Measurements from ENCODE around the gene C1QTNF5.

The C1QTNF5 gene

DNA sequence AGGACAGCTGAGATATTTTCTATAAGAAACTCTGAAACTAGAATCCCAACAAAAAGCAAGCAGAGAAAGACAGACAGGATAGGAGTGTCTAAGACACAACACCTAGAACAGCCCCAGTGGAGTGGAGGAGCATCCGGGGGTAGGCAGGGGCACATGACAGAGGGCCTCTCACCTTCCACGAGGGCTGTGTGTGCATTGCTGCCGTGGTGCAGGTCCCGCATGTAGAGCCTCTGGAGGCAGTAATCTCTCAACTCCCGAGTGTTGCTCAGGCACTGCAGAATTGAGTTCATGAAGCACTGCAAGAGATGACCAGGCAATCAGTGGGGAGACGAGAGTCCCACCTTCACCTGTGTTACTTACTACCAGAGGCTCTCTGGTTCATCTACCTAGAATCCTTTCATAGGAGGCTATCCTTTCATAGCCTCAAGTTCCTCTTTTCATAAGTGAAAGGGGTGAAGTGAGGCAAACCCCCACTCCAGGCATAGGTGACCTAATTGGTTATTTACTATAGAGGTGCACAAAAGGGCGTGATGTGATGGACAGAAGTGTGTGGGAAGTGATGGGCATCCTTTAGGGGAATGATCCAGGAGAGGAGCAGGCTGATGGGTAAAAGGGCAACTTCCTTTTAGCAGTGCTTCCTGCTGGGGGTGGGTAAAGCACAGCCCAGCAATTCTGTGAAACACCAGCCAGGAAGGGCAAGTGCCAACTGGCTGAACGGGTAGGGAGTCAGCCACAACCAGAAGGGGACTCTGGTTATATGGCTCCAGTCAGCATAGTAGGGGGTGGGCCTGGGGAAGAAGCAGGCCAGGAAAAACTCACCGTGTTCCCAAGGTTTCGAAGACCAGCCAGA, 18.9 kb upstream of the C1QTNF5 start:
- DNase-seq (ENCODE audit: low read depth in 2 of 2), result no peak

DNA sequence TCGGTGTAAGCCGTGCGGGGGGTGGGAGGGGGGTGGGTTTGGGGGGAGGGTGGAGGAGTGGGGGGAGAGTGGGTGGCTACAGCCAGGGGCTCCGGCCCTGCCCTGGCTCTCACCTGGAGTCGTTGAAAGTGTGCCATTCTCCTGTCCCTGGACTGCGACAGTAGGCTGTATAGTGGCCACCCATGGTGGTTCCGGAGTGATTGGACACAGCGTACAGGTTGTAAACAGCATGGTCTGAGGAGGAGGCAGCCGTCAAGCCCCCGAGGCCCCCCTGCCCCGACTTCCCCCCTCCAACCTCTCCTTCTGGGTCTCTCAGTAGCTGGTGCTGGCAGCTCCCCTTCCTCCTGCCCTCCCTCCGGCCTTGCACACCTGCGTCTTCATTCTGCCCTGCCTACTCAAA, 16.4 kb upstream of the C1QTNF5 start:
- DNase-seq (ENCODE audit: low read depth in 2 of 2), result no peak

DNA sequence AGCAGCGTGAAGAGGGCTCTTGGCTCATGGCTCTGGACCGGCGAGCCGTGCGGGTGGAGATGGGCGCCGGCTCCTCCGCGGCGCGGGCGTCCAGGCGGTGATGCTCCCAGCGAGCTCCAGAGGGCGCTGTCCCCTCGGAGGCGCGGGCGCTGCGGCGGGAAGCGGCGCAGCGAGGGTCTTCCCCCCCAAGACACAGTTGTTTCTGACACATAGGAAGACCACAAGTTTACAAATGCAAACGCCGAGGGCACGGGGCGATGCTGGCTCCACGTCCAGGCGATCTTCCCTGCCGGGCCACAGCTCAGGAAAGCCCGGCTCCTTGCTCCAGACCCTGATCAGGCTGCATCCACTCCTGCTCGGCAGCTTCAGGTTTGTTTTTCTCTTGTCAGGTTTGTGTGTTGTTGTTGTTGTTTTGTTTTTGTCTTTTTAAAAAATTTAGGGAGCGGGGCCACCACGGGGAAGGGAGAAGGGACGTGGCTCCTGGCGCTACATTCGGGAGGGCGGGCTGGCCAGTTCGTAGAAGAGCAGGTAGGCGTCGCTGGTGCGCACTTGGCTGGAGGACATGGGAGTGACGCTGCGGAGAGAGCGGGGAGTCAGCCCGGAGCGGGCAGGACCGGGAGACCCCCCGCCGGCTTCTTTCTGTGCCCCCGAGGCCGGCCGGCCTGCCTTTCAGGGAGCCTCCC, 15.8 kb upstream of the C1QTNF5 start:
- peak; percentile 29 to 52 for DNase-seq (ENCODE audit: low read depth in 2 of 2)

DNA sequence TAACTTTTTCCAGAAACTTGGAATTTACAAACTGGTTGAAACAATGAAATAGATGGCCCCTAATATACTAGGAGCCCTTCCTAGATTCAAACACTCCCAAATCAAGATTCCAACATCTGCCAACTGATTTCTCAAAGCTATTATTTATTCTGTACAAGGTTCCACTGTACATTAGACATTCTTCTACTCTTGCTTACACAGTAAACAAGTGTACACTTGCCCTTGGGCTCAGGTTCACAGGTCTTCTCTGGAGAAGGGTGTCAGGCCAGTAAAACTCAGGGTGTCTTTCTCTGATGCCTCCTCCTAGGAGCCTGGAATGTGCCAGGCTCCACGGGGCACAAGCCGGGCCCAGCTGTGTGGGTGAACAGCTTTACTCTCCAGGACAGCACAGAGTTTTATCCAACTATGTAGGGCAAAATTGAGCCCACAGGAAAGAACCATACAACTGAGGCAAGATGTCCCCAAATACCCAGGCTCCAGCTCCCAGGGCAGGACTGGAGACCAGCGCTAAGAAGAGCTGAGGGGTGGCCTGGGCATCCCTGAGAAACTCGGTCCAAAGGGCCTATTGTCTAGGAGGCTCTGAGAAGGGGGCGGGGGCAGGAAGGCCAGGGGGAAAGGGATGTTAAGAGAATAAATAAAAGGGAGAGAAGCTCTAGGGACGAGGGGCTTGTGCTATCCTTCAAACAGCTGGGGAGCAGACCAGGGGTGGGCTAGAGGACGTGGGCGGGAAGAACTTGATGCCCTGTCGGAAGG, 14.6 kb upstream of the C1QTNF5 start:
- DNase-seq (ENCODE audit: low read depth in 2 of 2), result no peak

DNA sequence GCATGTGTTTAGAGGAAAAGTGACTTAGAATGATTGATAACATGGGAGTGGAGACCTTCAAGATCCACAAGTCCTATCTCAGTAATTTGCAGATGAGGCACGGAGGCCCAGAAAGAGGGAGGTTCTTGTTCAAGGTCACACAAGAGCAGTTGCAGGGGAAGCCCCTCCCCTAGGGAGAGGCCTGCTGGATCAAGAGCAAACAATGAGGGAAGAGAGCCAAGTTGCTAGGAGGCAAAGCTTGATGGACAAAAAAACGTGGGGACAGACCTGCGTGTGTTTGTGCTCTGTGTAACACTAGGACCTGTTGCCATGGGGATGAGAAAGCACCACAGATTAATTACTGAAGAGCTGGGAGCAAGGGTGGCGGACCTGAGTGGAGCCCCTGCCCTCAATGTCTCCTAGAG, 12.2 kb upstream of the C1QTNF5 start:
- no peak for DNase-seq (ENCODE audit: low read depth in 2 of 2)

DNA sequence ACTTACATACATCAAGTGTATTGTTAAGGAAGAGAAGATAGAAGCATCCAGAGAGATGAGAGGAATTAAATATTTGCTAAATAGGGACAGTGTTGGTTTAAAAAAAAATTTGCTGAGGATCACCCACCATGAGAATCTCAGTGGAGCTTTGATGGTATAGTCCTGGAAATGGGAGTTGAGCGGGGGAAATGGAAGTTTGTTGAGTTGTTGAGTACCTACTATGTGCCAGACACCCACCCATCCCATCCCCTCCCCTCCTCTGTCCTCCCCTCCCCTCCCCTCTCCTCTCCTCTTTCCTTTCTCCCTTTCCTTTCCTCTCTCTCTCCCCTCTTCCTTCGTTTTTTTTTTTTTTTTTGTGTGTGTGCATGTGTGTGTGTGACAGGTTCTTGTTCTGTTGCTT, 10.5 kb upstream of the C1QTNF5 start:
- no peak for DNase-seq (ENCODE audit: low read depth in 2 of 2)

DNA sequence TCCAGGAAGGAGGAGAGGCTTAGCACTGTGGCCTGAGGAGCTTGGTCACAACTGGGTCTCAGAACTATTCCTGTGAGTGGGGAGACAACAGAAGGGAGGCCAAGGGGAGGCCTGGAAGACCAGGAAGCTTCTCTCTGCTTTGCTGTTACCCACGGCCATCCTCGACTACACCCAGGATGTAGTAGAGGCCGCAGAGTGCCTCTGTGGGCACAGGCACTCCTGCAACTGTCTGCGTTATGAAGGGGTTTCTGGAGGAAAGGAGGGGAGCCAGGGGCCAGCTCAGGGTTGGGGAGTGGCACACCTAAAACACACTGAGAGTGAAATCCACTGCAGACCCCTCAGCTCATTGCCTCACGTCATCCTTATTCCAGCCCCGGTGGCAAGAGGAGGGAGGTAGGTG, 9.6 kb upstream of the C1QTNF5 start:
- no peak for DNase-seq (ENCODE audit: low read depth in 2 of 2)

DNA sequence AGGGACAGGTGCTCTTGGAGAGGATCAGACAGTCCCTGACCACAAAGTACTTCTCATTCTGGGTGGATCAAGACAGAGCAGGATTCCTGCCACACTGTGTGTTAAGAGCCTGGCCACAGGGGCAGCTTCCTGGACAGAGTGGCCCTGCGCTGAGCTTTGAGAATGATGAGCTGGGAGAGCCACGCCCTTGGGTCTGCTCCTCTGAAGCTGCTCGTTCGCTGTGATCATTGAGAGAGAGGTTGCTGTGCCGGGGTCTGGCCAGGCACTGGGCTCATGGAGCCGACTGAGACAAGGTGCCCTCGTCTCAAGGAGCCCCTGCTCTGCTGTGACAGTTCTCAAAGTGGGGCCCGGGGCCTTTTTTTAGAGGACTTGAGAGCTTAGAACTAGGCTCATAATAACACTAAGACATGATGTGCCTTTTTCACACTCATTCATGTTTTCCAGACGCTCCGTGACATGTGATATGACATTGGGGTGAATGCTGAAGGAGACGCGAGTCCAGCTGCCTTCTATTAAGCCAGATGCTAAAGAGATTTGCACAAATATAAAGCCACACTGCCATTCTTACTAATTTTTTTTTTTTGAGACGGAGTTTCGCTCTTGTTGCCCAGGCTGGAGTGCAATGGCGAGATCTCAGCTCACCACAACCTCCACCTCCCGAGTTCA, 7.4 kb upstream of the C1QTNF5 start:
- no peak for DNase-seq (ENCODE audit: low read depth in 2 of 2)

DNA sequence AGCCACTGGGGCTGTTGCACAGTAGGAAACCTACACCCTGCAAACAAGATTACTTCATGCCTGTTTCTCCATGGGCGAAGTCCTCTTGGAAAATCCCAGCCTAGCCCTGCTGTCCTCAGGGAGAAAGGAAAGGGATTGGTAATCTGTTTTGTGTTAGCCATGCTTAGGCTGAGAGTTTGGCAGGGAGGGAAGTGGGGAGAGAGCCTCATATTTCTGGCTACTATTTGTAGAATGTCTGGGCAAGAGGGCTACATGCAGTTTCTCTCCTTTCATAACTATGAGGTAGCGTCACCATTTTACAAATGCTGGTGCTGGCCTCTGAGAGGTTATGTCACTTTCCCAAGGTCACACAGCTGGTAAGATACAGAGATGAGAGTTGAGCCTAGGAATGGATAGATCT, 6.6 kb upstream of the C1QTNF5 start:
- DNase-seq (ENCODE audit: low read depth in 2 of 2), result no peak

DNA sequence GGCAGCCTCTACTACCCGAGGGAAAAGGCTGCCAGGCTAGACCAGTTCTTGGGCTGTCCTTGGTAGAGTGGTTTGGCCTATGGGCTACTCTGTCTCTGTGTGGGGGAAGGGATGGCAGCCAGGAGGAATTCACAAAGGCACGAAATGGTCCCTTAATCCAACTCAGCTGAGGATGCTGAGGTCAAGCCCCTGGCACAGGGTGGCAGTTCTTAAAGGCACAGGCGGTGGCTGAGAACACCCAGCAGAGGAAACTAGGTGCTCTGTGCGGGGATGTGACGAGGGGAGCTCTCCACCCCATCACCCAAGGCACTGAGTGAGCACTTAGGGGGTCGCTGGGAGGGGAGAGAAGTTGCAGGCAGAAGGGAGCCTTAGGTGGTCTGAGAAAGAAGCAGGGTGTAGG, 5.9 kb upstream of the C1QTNF5 start, which contains the start of gene MFRP:
TSS of gene MFRP (minus strand) at position 101 of the 400 bp plus-strand sequence. CDS start 192 bp downstream, outside the sequence.
- DNase-seq (ENCODE audit: low read depth in 2 of 2), result no peak

DNA sequence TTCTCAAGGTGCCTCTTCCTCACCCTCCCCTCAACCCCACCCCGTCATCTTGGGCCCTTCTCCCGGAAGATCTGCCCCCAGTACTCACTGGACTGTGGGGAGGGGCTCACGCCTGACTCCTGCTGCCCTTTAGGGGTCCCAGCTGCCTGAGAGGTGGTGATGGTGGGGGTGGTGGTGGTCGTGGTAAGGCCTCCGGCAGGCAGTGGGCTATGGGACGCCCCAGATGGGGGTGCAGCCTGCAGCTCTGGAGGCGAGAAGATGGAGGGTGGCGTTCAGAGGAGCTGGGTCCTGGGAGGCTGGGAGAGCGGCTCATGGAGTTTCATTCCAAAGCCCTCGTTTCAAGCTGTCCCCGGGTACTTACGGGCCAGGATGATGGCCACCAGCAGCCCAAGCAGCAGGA, 5.0 kb upstream of the C1QTNF5 start:
- no peak for DNase-seq (ENCODE audit: low read depth in 2 of 2)

DNA sequence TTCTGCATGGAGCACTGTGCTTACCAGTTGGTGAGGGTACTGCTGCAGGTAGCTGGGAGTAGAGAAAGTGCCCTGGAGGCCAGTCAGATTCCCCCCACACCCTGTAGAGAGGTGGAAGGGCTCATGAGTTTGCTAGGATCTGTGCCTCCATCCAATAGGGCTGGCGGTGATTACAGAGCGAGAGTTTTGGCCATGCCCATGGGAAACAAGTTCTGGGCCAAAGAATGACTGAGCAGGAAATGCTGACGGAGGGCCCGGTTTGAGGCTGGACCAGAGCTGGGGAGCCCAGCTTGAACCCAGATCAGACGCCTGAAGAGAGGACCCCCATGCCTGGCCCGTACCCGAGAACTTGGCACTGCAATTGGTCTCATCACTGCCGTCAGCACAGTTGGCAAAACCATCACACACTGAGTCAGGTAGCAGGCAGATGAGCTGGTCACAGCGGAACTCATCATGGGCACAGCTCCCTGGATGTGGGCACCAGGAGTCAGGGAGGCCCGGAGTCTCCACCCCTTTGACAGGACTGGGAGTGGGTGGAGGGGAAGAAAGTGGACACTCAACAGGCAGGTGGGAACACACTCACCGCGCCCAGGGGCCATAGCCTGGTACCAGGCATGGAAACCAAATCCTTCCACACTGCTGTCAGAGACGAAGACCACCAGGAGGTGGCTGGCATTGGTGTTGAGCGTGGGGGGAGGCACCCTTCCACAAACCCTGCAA, 3.8 kb upstream of the C1QTNF5 start:
- no peak for DNase-seq (ENCODE audit: low read depth in 2 of 2)

DNA sequence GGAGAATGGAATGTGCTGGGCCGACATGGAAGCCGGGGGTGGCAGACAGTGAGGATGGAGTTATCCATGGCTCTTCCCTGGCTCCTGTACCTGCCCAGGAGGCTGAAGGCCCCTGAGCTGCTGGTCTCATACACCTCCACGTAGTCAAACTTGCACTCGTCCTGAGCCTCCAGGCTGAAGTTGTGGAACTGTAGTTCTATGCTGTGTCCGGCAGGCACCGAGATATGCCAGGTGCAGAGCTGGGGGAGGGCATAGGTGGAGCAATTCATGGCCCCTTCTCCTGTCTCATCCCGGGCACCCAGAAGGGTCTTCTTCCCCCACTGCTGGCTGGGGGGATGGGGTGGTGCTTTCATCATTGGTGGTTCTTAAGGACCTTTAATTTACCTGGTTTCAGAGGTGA, 3.0 kb upstream of the C1QTNF5 start:
- DNase-seq (ENCODE audit: low read depth in 2 of 2), result no peak

DNA sequence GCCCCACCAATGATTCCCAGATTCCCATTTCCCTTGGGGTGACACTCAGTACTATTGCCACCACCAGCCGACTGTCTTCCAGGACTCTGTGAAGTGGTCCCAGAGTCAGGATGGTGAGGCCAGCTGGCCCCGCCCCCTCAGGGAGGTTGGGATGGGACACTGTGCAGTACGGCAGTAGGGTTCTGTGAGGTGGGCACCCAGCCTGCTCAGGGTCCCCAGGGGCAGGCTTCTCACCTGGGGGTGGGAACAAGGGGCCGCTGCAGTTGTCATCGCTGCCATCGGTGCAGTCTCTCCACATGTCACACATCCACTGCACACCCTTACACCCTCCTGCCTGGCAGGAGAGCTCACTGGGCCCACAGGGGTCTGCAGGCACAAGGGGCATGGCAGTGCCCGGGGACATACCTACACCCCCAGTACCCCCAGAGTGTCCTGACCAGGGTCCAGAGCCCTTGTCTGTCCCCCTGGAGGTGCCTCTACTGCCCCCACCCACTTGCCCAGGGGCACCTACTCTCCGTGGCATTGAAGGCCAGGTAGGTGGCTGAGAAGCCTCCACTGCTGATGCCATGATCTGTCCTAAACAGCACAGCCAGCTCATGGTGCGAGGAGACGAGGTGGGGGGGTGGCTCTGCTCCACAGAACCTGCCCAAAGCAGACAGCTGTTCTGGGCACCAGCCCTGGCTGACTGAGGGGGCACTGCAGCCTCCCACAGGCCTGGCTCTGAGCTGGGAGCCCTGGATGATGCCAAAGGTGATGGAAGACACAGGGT, 1.9 kb upstream of the C1QTNF5 start:
- no peak for DNase-seq (ENCODE audit: low read depth in 2 of 2)

DNA sequence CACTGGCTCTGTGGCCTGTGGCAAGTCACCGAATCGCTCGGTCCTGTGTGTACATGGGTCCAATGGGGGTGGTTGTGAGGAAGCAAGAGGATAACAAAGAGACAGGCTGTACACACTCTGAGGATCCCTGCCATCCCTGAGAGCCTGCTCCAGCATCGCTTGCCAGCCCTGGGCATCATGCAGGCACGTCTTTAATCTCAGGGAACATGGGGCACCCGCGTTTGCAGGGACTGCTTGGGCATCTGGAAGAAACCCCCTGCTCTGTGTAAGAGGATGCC, 1.3 kb upstream of the C1QTNF5 start:
- DNase-seq (ENCODE audit: low read depth in 2 of 2), result no peak

DNA sequence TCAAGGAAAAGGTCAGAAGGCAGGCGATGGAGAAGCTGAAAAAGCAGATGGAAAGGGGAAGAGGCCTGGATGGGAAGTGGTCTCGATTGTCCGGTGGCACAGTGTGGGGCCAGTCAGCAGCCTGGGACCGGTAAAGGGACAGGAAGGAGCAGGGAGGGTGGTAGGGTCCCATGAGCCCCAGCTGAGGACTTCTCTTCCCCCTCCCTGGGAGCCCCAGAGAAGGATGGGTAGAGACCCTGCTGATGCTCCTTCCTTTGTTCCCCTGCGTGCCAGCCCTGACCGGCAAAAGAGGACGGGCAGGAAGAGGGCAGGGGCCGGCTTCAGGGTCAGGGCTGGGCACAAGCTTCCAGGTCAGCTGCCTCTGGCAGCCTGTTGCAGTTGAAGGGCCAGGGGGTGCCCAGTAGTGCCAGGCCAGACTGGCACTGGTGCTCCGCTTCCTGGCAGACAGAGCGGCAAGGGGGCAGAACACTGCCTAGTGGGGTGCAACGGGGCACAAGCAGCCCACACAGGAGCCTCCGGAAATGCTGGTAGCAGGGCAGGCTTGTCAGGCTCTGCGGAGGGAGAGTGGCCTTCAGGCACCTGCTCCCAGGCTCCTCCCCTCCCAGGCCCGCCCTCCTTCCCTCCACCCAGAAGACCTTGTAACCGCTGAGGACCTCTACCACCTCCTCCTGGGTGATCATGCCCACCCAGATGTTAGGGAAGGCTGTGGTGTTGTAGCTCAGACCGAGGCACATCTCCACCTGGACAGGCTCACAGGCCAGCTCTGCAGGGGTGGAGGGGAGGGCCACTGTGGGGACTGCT, 739 bp upstream of the C1QTNF5 start:
- no peak for DNase-seq (ENCODE audit: low read depth in 2 of 2)

DNA sequence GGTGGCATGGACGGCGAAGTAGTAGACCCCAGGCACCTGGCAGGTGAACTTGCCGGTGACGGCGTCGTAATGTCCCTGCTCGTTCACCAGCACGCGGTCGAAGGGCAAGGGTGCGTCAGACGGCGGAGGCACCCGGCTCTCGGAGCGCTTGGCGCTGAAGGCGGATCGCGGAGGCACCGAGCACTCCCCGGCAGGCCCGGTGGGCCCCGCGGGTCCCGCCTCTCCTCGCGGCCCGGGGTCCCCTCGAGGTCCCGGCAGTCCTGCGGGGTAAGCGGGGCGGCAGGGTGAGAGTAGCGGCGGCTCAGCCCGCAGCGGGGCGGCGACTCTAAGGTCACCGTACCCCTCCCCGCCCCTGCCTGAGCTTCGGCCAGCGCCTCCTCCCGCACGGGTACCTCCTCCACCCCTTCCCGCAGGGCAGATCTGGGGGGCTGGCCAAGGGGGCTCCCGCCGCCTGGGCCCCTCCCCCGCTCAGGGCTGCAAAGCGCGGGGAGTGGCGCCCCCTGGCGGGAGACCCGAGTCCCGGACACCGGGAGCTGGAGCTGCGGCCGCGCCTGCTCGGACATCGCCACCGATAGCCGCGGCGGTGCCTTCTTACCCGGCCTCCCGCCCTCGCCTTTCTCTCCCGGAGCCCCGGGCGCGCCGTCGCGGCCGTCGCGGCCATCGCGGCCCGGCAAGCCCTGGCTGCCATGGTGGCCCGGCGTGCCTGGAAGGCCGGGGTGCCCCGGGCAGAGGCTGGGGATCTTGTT, 921 bp downstream of the C1QTNF5 start:
- no peak for DNase-seq (ENCODE audit: low read depth in 2 of 2)

DNA sequence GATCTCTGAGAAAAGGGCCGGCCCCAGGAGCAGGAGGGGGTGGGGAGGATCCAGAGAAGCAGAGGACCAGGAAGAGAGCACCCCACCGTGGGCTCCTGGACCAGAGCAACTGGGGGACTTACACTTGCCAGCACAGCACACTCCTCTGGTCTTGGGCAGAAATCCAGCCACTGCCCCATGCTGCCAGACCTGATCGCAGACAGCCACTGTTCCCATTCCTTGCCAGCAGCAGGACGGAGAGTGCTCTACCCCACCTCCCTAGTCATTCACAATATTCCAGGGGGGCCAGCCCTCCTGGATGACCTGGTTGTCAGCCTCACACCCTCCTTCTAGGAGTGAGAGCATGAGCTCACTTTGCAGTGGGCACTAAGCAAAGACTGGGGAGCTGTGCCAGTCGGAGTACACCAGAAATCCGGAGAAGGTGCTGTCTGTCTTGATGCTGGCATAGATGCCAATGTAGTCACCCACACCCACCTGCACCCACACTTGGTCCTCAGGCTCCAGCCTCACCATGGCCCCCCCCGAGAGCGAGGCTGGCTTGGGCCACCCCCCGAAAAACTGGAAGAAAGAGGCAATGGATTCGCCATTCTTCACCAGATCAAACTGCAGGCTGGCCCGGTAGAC, 1.6 kb downstream of the C1QTNF5 start:
- no peak for DNase-seq (ENCODE audit: low read depth in 2 of 2)
